GM23338 (cell line): ENCODE data around the gene ATP6V1A. TPM values are rescaled to one million over a fixed set of nuclear protein-coding genes. Genes with fewer than 3 reads are reported as not detected.

Experiments
- ATAC-seq: fragments of 200-7000 bp; cut with Tn5 transposase; 3 replicates; pipeline ENCODE4 v1.9.1; 2020
- DNase-seq: peaks from one replicate; pipeline ENCODE4 v3.0.0-alpha.2; 2015; ENCODE audit warnings: low spot score
- H2AFZ ChIP-seq: fragments of 200-600 bp; sonication (generic); 2 replicates; pipeline ENCODE4 v1.8.0; 2016; ENCODE audit warnings: antibody characterized with exemption, mild to moderate bottlenecking, moderate library complexity
- H3F3A ChIP-seq: fragments of 200-600 bp; sonication (generic); replicated peaks from 2 replicates; pipeline ENCODE4 v1.8.0; 2017; ENCODE audit warnings: antibody characterized with exemption, mixed run types, low read depth
- H3K27ac ChIP-seq: fragments of 200-600 bp; sonication (generic); 2 replicates; pipeline ENCODE4 v1.6.1; 2016; ENCODE audit warnings: low read depth
- H3K27me3 ChIP-seq: fragments of 200-600 bp; sonication (generic); 2 replicates; pipeline ENCODE4 v1.8.0; 2016; ENCODE audit warnings: mild to moderate bottlenecking, mixed run types, moderate library complexity; ENCODE audit not compliant: insufficient read depth
- H3K36me3 ChIP-seq: fragments of 200-600 bp; sonication (generic); 2 replicates; pipeline ENCODE4 v1.8.0; 2016; ENCODE audit warnings: mild to moderate bottlenecking; ENCODE audit not compliant: insufficient read depth
- H3K4me1 ChIP-seq: fragments of 200-600 bp; sonication (generic); 2 replicates; pipeline ENCODE4 v1.8.0; 2016; ENCODE audit warnings: mild to moderate bottlenecking, moderate library complexity; ENCODE audit not compliant: insufficient read depth
- H3K4me2 ChIP-seq: fragments of 200-600 bp; sonication (generic); 2 replicates; pipeline ENCODE4 v1.7.1; 2017; ENCODE audit warnings: mixed run types
- H3K4me3 ChIP-seq: fragments of 200-600 bp; sonication (generic); 2 replicates; pipeline ENCODE4 v1.6.1; 2016; ENCODE audit warnings: mixed run types
- H3K79me2 ChIP-seq: fragments of 200-600 bp; sonication (generic); replicated peaks from 2 replicates; pipeline ENCODE4 v1.8.0; 2017; ENCODE audit warnings: mild to moderate bottlenecking; ENCODE audit not compliant: insufficient read depth
- H3K9me2 ChIP-seq: fragments of 200-600 bp; sonication (generic); 2 replicates; pipeline ENCODE4 v1.8.0; 2017; ENCODE audit not compliant: insufficient read depth
- H4K20me1 ChIP-seq: fragments of 200-600 bp; sonication (generic); replicated peaks from 2 replicates; pipeline ENCODE4 v1.8.0; 2017; ENCODE audit warnings: mild to moderate bottlenecking; ENCODE audit not compliant: insufficient read depth
- H3K27ac Mint-ChIP-seq: 2 replicates; pipeline ENCODE4 v1.8.0; 2020; ENCODE audit warnings: inconsistent platforms, mild to moderate bottlenecking, moderate library complexity, mixed read lengths
- H3K27me3 Mint-ChIP-seq: 3 replicates; pipeline ENCODE4 v1.8.0; 2022; ENCODE audit warnings: low read depth, mild to moderate bottlenecking, moderate library complexity, mixed read lengths, inconsistent platforms; ENCODE audit not compliant: insufficient read depth, poor library complexity
- H3K36me3 Mint-ChIP-seq: 3 replicates; pipeline ENCODE4 v1.8.0; 2021; ENCODE audit warnings: low read depth, mild to moderate bottlenecking, inconsistent platforms, moderate library complexity, mixed read lengths
- H3K4me1 Mint-ChIP-seq: 3 replicates; pipeline ENCODE4 v1.8.0; 2020; ENCODE audit warnings: mild to moderate bottlenecking, inconsistent platforms, mixed read lengths
- H3K4me3 Mint-ChIP-seq: 3 replicates; pipeline ENCODE4 v1.8.0; 2021; ENCODE audit warnings: moderate library complexity, mild to moderate bottlenecking, inconsistent platforms, mixed read lengths
- H3K9me3 Mint-ChIP-seq: 3 replicates; pipeline ENCODE4 v1.8.0; 2020; ENCODE audit warnings: moderate library complexity, mild to moderate bottlenecking, inconsistent platforms, mixed read lengths
- CREB1 ChIP-seq: fragments of 250-450 bp; sonication (Bioruptor Pico); IDR thresholded peaks from 2 replicates; pipeline ENCODE4 v1.5.0; 2020; ENCODE audit warnings: low read depth, mild to moderate bottlenecking, moderate library complexity
- CTCF ChIP-seq, 2 experiments: fragments of 200-600 bp in 1 of 2; sonication (generic) in 1 of 2; conservative IDR thresholded peaks; 2 replicates each; pipeline versions ENCODE4 v1.5.1 to v1.6.1; 2016 to 2017; ENCODE audit warnings: antibody characterized with exemption in 2 of 2, low read depth in 2 of 2, mild to moderate bottlenecking in 2 of 2, moderate library complexity in 1 of 2
- EZH2 ChIP-seq: fragments of 200-600 bp; sonication (generic); IDR thresholded peaks from one replicate; pipeline ENCODE4 v1.8.0; 2017; ENCODE audit warnings: antibody characterized with exemption, mild to moderate bottlenecking, low read depth; ENCODE audit not compliant: unreplicated experiment
- EZH2phosphoT487 ChIP-seq: fragments of 200-600 bp; sonication (generic); IDR thresholded peaks from one replicate; pipeline ENCODE4 v1.8.1; 2018; ENCODE audit warnings: antibody characterized with exemption; ENCODE audit not compliant: unreplicated experiment
- POLR2AphosphoS5 ChIP-seq: IDR thresholded peaks from 2 replicates; pipeline ENCODE4 v1.6.1; 2016; ENCODE audit warnings: antibody characterized with exemption, low read depth
- STAT1 ChIP-seq: IDR thresholded peaks from one replicate; pipeline ENCODE4 v1.6.1; 2016; ENCODE audit warnings: antibody characterized with exemption; ENCODE audit not compliant: unreplicated experiment
- ZNF114 ChIP-seq: fragments of 250-450 bp; sonication (Bioruptor Pico); IDR thresholded peaks from 2 replicates; pipeline ENCODE4 v1.5.0; 2020; ENCODE audit warnings: mild to moderate bottlenecking, moderate library complexity
- ZNF331 ChIP-seq: fragments of 250-450 bp; sonication (Bioruptor Pico); IDR thresholded peaks from 2 replicates; pipeline ENCODE4 v1.5.0; 2020; ENCODE audit warnings: low read depth, mild to moderate bottlenecking, moderate library complexity
- polyA plus RNA-seq: library from polyadenylated mRNA; unstranded; fragments of >200 nt; fragmentation: Nextera tagmentation; extraction: Ambion mirVana; gene quantifications from 2 replicates; pipeline ENCODE4 v1.2.1, GENCODE V29; 2016
- total RNA-seq: library from RNA; depleted of rRNA; stranded (reverse); fragments of >200 nt; shearing (Covaris generic); gene quantifications from 2 replicates; pipeline ENCODE4 v1.2.3, GENCODE V29; 2014
- TF ChIP-seq, protein P1 (sequence below): IDR thresholded peaks from 2 replicates; pipeline ENCODE4 v1.6.1; 2016; ENCODE audit warnings: antibody characterized with exemption
- TF ChIP-seq, protein P2 (sequence below): IDR thresholded peaks from one replicate; pipeline ENCODE4 v1.6.1; 2018; ENCODE audit warnings: antibody characterized with exemption; ENCODE audit not compliant: unreplicated experiment

Gene ATP6V1A
- total and polyA plus RNA-seq, 2 experiments from 2014 or later: 38.0 to 87.3 TPM

- TF ChIP-seq, protein P1, sequence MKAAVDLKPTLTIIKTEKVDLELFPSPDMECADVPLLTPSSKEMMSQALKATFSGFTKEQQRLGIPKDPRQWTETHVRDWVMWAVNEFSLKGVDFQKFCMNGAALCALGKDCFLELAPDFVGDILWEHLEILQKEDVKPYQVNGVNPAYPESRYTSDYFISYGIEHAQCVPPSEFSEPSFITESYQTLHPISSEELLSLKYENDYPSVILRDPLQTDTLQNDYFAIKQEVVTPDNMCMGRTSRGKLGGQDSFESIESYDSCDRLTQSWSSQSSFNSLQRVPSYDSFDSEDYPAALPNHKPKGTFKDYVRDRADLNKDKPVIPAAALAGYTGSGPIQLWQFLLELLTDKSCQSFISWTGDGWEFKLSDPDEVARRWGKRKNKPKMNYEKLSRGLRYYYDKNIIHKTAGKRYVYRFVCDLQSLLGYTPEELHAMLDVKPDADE: no peak
- TF ChIP-seq, protein P2, sequence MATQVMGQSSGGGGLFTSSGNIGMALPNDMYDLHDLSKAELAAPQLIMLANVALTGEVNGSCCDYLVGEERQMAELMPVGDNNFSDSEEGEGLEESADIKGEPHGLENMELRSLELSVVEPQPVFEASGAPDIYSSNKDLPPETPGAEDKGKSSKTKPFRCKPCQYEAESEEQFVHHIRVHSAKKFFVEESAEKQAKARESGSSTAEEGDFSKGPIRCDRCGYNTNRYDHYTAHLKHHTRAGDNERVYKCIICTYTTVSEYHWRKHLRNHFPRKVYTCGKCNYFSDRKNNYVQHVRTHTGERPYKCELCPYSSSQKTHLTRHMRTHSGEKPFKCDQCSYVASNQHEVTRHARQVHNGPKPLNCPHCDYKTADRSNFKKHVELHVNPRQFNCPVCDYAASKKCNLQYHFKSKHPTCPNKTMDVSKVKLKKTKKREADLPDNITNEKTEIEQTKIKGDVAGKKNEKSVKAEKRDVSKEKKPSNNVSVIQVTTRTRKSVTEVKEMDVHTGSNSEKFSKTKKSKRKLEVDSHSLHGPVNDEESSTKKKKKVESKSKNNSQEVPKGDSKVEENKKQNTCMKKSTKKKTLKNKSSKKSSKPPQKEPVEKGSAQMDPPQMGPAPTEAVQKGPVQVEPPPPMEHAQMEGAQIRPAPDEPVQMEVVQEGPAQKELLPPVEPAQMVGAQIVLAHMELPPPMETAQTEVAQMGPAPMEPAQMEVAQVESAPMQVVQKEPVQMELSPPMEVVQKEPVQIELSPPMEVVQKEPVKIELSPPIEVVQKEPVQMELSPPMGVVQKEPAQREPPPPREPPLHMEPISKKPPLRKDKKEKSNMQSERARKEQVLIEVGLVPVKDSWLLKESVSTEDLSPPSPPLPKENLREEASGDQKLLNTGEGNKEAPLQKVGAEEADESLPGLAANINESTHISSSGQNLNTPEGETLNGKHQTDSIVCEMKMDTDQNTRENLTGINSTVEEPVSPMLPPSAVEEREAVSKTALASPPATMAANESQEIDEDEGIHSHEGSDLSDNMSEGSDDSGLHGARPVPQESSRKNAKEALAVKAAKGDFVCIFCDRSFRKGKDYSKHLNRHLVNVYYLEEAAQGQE: no peak
- TF ChIP-seq CREB1 (CRISPR knock-in tag): no peak
- no peak for TF ChIP-seq CTCF (conservative IDR thresholded peaks at IDR 0.05; ENCODE audit: low read depth in 2 of 2)
Measured at GRCh38 chr3:113747283-113748046, 630 bp downstream of the ATP6V1A start (continued).

DNA sequence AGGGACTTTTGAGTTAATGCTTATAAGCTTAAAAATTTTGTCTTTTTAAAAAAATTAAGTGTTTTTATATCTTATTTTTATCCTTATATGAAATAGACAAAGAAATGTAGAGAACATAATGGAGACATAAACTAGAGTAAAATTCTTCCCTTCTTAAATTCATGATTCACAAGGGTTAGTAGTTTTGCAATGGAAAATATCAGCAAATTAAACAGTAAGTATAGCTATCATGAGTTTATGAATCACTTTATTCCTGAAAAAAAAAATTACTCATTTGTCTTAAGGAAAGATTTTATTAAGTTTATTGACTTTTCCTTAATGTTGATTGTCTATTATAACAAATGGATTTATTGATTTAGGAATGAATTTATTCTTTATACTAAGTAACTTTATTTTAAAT, 4.3 kb downstream of the ATP6V1A start:
- Histone ChIP-seq H2AFZ (no peak overlapping the region), H4K20me1 (no peaks in the 10 kb centered on the region), H3K4me3 (no peak overlapping the region), H3F3A (no peaks in the 10 kb centered on the region), H3K36me3 (no peaks in the 10 kb centered on the region), H3K9me2 (no peaks in the 10 kb centered on the region), H3K4me2 (no peak overlapping the region), H3K79me2 (peaks cover 74% of the 10 kb centered on the region), H3K27me3 (no peaks in the 10 kb centered on the region), H3K4me1 (peaks cover 19% of the 10 kb centered on the region), H3K27ac (no peak overlapping the region)
- peaks cover 7% of the 10 kb centered on the region for H3K36me3 Mint-ChIP-seq
- no peak for DNase-seq
- no peak overlapping the region for H3K4me3 Mint-ChIP-seq
- no peak overlapping the region for H3K27ac Mint-ChIP-seq
- no peak for ATAC-seq
- peaks cover 7% of the 10 kb centered on the region for H3K27me3 Mint-ChIP-seq
- peaks cover 26% of the 10 kb centered on the region for H3K4me1 Mint-ChIP-seq
- peaks cover 6% of the 10 kb centered on the region for H3K9me3 Mint-ChIP-seq
- TF ChIP-seq ZNF331 (CRISPR knock-in tag): no peak
- no peak for TF ChIP-seq EZH2phosphoT487
- TF ChIP-seq EZH2: no peak
- no peak for TF ChIP-seq ZNF114
- TF ChIP-seq, protein P2: no peak
- TF ChIP-seq, protein P1: no peak
- TF ChIP-seq POLR2AphosphoS5: no peak
- no peak for TF ChIP-seq CTCF (conservative IDR thresholded peaks at IDR 0.05; ENCODE audit: low read depth in 2 of 2)
- TF ChIP-seq STAT1: no peak
- no peak for TF ChIP-seq CREB1 (CRISPR knock-in tag)
